Common myeloid progenitor, CD34-positive (primary cell): ENCODE data around the gene ZPBP2.

Experiments
- CTCF ChIA-PET: fragments of 350-600 bp; sonication (Branson Sonifier 250); formaldehyde crosslinking; loops from one replicate; lab custom pipeline; 2021; ENCODE audit warnings: antibody characterized with exemption; lab: Charles Lee
- POLR2A ChIA-PET: fragments of 350-600 bp; sonication (Branson Sonifier 250); formaldehyde crosslinking; loops from one replicate; lab custom pipeline; 2021; ENCODE audit warnings: antibody characterized with exemption; lab: Charles Lee
- DNase-seq, 3 donors: peaks; one replicate each; pipeline versions ENCODE4 v3.0.0 to v3.0.0-alpha.2; 2013
- H3K27ac ChIP-seq, 2 experiments: 1 replicate in 1 of 2; 2 replicates in 1 of 2; pipeline ENCODE4 v1.7.0; 2013; ENCODE audit warnings: inconsistent platforms in 2 of 2, low read length in 2 of 2, mild to moderate bottlenecking in 2 of 2, low read depth in 1 of 2, moderate library complexity in 1 of 2; ENCODE audit not compliant: severe bottlenecking in 2 of 2, insufficient read depth in 1 of 2, poor library complexity in 1 of 2
- H3K27me3 ChIP-seq, 5 experiments: replicated peaks in 2 of 5; 1 replicate in 3 of 5; 2 replicates in 2 of 5; pipeline versions ENCODE4 v1.6.1 to v1.7.0; 2013; ENCODE audit warnings: low read length in 4 of 5, mild to moderate bottlenecking in 2 of 5, moderate library complexity in 2 of 5, inconsistent platforms in 1 of 5; ENCODE audit not compliant: insufficient read depth in 5 of 5, control insufficient read depth in 4 of 5
- H3K36me3 ChIP-seq, 4 experiments: 1 replicate in 2 of 4; 2 replicates in 2 of 4; pipeline versions ENCODE4 v1.6.1 to v1.7.0; 2013; ENCODE audit warnings: low read length in 3 of 4, control low read depth in 1 of 4, mild to moderate bottlenecking in 1 of 4; ENCODE audit not compliant: control insufficient read depth in 4 of 4, insufficient read depth in 4 of 4
- H3K4me1 ChIP-seq, 4 experiments: 1 replicate in 3 of 4; 2 replicates in 1 of 4; pipeline versions ENCODE4 v1.6.1 to v1.7.1; 2013; ENCODE audit warnings: low read length in 3 of 4, mild to moderate bottlenecking in 3 of 4, control low read depth in 1 of 4, inconsistent platforms in 1 of 4, moderate library complexity in 1 of 4; ENCODE audit not compliant: control insufficient read depth in 4 of 4, insufficient read depth in 4 of 4; ENCODE audit errors: control extremely low read depth in 1 of 4
- H3K4me3 ChIP-seq, 7 experiments: 1 replicate in 4 of 7; 2 replicates in 3 of 7; pipeline versions ENCODE4 v1.5.1 to v1.7.0; 2013; ENCODE audit warnings: mild to moderate bottlenecking in 7 of 7, low read length in 6 of 7, moderate library complexity in 6 of 7, inconsistent platforms in 2 of 7, low read depth in 2 of 7, control low read depth in 1 of 7; ENCODE audit not compliant: insufficient read depth in 4 of 7, control insufficient read depth in 1 of 7; ENCODE audit errors: extremely low read depth in 1 of 7
- H3K9me3 ChIP-seq, 5 experiments: 1 replicate in 4 of 5; 2 replicates in 1 of 5; pipeline versions ENCODE4 v1.6.1 to v1.7.1; 2013; ENCODE audit warnings: low read length in 4 of 5, mild to moderate bottlenecking in 2 of 5, inconsistent platforms in 1 of 5, low read depth in 1 of 5, moderate library complexity in 1 of 5; ENCODE audit not compliant: control insufficient read depth in 4 of 5, insufficient read depth in 2 of 5; ENCODE audit errors: control extremely low read depth in 1 of 5
- WGBS: methylation state at CpG from one replicate; pipeline ENCODE4 v1.1.5; 2013; ENCODE audit not compliant: insufficient coverage; 5-methylcytosine and 5-hydroxymethylcytosine counted together

The ZPBP2 gene

DNA sequence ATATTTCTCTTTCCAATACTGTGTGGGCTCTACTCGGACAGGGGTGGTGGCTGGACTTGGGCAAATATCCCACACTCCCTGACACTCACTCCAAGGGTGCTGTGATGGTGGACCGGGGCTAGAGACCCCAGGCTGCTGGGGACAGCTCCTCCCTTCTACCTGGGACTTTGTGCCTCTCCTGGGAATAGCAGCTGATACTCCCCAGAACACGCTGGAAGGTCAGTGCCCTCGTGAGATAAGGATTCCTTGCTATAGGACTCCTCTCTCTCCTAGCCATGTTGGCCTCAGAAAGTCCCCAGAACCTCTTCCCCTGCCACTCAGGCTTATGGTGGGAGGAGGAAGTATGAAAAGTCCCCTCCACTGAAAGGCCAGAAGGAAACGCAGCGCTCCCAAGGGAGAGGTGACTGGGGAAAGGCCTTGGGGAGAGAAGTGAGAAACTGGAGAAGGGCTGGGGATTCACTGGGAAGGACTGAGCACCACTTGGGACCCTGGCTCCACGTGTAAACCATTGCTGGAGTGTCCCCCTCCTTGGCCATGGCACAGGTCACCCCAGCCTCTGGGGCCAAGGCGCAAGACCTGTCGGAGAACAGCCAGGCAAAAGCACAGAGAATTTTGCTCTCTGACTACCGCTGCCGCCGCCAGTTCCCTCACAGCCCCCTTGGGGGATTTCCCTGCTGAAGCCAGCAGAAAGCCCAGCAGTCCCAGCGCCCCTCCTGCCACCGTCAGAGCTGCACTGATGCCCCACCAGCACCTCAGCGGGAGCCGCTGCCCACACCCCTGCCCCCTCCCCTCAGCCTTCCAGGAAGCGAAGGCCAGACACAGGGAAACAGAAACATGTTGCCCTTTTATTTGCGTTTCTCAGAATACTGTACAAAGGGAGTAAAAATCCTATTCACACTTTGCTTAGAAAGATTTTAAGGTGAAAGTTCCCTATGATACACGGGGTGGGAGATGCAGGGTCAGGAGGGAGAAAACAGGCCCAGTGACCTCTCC, 52.5 kb downstream of the ZPBP2 start:
- CTCF ChIA-PET, result interaction anchor here (0.6 kb wide), 1 partner anchor 20 kb away, joined by 3 read pairs; no protein-coding TSS in a partner anchor
- WGBS, result 89% methylated on average over 13 of the region's 19 CpGs
- H3K4me3 ChIP-seq, result no peak overlapping the region
- POLR2A ChIA-PET, result no interaction called here
- peaks cover 13 to 45% (median 40%) of the 10 kb centered on the region in 4 experiments for H3K36me3 ChIP-seq
- H3K27ac ChIP-seq, result no peak overlapping the region
- H3K9me3 ChIP-seq, result no peaks in the 10 kb centered on the region
- peak in 2 of 3 donors; percentile 57 to 60 for DNase-seq
- H3K4me1 ChIP-seq, result peaks cover under 1 to 44% (median 16%) of the 10 kb centered on the region in 4 experiments
- H3K27me3 ChIP-seq, result no peaks in the 10 kb centered on the region

DNA sequence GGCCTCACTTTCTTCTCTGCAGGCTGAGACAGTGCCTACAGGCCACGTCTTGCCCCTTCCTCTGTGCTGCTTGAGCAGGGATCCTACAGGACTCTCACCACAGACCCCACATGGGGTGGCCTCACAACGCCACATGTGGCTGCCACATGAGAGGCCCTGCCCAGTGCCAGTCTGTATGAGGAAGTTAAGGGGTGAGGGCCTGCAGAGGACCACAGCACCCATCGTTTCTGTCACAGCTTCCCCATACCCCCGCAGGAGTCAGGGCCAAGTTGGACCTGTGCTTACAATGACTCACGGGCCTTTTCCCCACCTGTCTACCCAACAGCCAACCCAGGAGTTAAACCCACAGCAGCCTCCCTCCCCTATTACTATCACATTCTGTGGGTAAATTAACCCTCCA, 53.3 kb downstream of the ZPBP2 start:
- Histone ChIP-seq H3K9me3 (no peaks in the 10 kb centered on the region), H3K27ac (no peak overlapping the region), H3K36me3 (peaks cover 13 to 45% (median 40%) of the 10 kb centered on the region in 4 experiments), H3K4me3 (no peak overlapping the region), H3K27me3 (no peaks in the 10 kb centered on the region), H3K4me1 (peaks cover 4 to 52% (median 23%) of the 10 kb centered on the region in 4 experiments)
- 53% methylated on average over 3 of the region's 5 CpGs for WGBS
- POLR2A ChIA-PET, result no interaction called here
- peak in 2 of 3 donors; percentile 55 to 56 for DNase-seq
- CTCF ChIA-PET, result interaction anchor here (0.6 to 1.5 kb wide), 2 partner anchors 16 to 21 kb away, joined by 3 read pairs; no protein-coding TSS in a partner anchor

DNA sequence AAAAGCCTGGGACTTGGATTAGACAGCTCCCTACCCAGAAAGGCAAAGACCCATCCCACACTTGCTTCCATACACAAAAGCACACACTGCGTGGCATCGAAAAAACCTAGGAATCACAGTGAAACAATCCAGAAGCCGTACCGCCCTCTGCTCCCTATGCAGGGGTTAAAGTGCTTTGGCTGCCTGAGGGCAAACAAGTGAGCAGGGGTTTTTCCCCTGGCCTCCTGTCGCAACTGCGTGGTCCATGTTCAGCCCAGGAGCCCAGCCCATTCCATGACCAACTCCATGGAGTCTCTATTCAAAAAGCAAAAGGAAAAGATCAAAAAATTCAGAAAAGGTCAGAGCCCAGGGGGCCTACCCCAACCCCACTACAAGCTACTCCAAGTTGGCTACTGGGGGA, 54.0 kb downstream of the ZPBP2 start:
- no peak for DNase-seq
- no peaks in the 10 kb centered on the region for H3K9me3 ChIP-seq
- WGBS, result 96% methylated on average over 4 of the region's 6 CpGs
- ChIA-PET CTCF (interaction anchor here (1.5 to 1.9 kb wide), 2 partner anchors 15 to 18 kb away, joined by 3 to 7 read pairs; no protein-coding TSS in a partner anchor), POLR2A (no interaction called here)
- peaks cover 9 to 44% (median 38%) of the 10 kb centered on the region in 4 experiments for H3K36me3 ChIP-seq
- H3K27ac ChIP-seq, result no peak overlapping the region
- H3K27me3 ChIP-seq, result no peaks in the 10 kb centered on the region
- no peak overlapping the region for H3K4me3 ChIP-seq
- peaks cover 4 to 58% (median 29%) of the 10 kb centered on the region in 4 experiments for H3K4me1 ChIP-seq

DNA sequence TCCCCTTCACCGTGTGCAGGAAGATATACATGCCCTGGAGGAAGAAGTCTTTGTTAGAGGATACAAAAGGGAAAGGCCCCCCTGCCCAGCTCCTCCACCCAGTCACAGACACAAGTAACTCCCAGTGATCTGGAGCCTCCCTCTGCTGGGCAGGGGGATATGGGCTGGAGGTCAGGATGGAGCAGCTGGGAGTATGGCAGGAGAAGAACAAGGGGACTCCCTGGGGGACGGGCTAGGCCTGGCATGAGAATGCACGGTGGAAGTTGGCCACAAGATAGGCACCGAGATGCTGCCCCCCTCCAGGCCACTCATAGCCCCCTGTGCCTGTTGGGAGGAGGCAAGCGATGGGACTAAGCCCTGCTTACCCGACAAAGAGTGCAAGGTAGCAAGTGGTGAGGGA, 55.2 kb downstream of the ZPBP2 start:
- Histone ChIP-seq H3K36me3 (peaks cover 8 to 44% (median 35%) of the 10 kb centered on the region in 4 experiments), H3K4me3 (no peak overlapping the region), H3K27me3 (no peaks in the 10 kb centered on the region), H3K27ac (no peak overlapping the region), H3K4me1 (peaks cover 4 to 64% (median 35%) of the 10 kb centered on the region in 4 experiments), H3K9me3 (no peaks in the 10 kb centered on the region)
- WGBS, result 100% methylated on average over 5 of the region's 6 CpGs
- POLR2A ChIA-PET, result no interaction called here
- CTCF ChIA-PET, result interaction anchor here (1.9 kb wide), 1 partner anchor 17 kb away, joined by 7 read pairs; no protein-coding TSS in a partner anchor
- no peak for DNase-seq

DNA sequence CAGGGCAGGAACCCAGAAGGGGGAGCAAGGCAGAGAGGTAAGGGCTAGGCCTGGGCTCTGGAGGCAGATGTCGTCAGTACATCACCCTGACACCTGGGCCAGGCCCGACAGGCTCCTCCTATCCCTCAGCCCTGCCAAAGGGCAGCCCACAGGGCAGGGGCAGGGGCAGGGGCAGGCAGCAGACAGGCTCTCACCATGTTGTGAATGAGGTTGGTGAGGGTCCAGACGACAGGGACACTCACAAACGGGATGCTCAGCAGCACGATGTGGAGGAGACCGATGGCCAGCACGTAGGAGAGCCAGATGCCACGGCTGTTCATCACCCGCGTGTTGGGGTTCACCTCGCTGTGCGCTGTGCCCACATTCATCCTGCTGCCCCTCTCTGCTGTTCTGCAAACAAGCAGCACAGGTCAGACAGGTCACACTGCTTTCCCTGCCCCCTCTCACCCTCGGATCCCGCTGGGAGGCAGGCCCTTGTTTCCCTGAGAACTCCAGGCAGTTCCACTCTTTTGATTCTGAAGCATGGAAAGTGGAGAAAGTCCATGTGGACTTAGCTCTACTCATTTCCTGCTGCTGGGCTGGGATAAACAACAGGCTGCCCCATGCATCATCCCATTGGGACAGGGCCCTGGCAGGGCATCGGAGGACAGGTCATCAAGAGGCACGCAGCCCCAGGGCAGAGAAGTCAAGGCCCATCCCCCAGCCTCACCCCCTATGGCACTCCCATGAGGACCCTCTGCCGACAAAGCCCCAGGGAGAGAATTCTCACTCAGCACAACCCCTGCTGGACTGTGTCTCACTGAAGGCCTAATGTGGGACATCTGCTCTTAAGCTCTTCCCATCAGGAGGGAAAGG, 56.1 kb downstream of the ZPBP2 start:
- Histone ChIP-seq H3K27ac (no peak overlapping the region), H3K27me3 (no peaks in the 10 kb centered on the region), H3K36me3 (peaks cover 7 to 42% (median 34%) of the 10 kb centered on the region in 4 experiments), H3K4me1 (peaks cover 4 to 72% (median 43%) of the 10 kb centered on the region in 4 experiments), H3K9me3 (no peaks in the 10 kb centered on the region), H3K4me3 (no peak overlapping the region)
- 99% methylated on average over 16 of the region's 17 CpGs for WGBS
- ChIA-PET POLR2A (no interaction called here), CTCF (no interaction called here)
- no peak for DNase-seq

DNA sequence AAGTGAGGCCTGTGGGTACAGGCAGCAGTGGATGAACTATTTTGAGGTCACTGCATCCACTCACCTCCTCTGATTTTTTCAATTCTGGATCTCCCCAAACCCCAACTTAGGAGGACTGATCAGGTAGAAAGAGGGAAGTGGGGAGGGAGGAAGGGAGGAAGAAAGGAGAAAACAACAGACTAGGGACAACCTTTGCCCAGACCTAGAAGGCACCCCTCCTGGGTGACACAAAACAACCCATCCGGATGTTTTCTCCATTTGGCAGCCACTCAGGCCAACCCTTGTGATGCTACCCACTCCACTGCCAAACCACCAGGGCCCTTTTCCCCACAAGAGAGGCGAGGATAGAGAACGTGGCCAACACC, 56.7 kb downstream of the ZPBP2 start:
- ChIA-PET POLR2A (no interaction called here), CTCF (no interaction called here)
- peaks cover 6 to 38% (median 30%) of the 10 kb centered on the region in 4 experiments for H3K36me3 ChIP-seq
- H3K27me3 ChIP-seq, result no peaks in the 10 kb centered on the region
- no peak for DNase-seq
- H3K4me3 ChIP-seq, result no peak overlapping the region
- H3K9me3 ChIP-seq, result no peaks in the 10 kb centered on the region
- 100% methylated on average over 3 of the region's 3 CpGs for WGBS
- no peak overlapping the region for H3K27ac ChIP-seq
- peaks cover 4 to 74% (median 43%) of the 10 kb centered on the region in 4 experiments for H3K4me1 ChIP-seq
